Body of pancreas (tissue), 4 donors: ENCODE measurements around the gene MRPS35. TPM values are rescaled to one million over a fixed set of nuclear protein-coding genes. Genes with fewer than 3 reads are reported as not detected.

Source experiments
- ATAC-seq: fragments of 150-250 bp; one replicate; pipeline ENCODE4 v1.9.1; 2016
- DNase-seq, 4 donors: peaks; one replicate each; pipeline ENCODE4 v3.0.0-alpha.2; 2019
- H3K27ac ChIP-seq, 4 donors: fragments of 200-600 bp; sonication (generic); 1 replicate in 3 of 4; 2 replicates in 1 of 4; pipeline versions ENCODE4 v1.5.1 to v1.6.1; 2016 to 2019; ENCODE audit warnings: mild to moderate bottlenecking in 1 of 4, mixed read lengths in 1 of 4, moderate library complexity in 1 of 4
- H3K27me3 ChIP-seq, 2 donors: fragments of 200-600 bp; sonication (generic); one replicate each; pipeline ENCODE4 v1.6.0; 2016; ENCODE audit warnings: mild to moderate bottlenecking in 1 of 2
- H3K36me3 ChIP-seq, 2 donors: fragments of 200-600 bp; sonication (generic); replicated peaks in 1 of 2; 2 replicates each; pipeline ENCODE4 v1.5.1; 2016; ENCODE audit warnings: low read depth in 2 of 2; ENCODE audit not compliant: insufficient read depth in 1 of 2
- H3K4me1 ChIP-seq: fragments of 200-600 bp; sonication (generic); one replicate; pipeline ENCODE4 v1.6.0; 2016
- H3K4me3 ChIP-seq, 2 donors: fragments of 200-600 bp; sonication (generic); 1 replicate in 1 of 2; 2 replicates in 1 of 2; pipeline ENCODE4 v1.5.1; 2016 to 2019
- H3K9me3 ChIP-seq, 3 donors: fragments of 200-600 bp; sonication (generic); 1 replicate in 2 of 3; 2 replicates in 1 of 3; pipeline ENCODE4 v1.5.1; 2016
- CTCF ChIP-seq, 7 experiments: fragments of 450-650 bp in 4 of 7; fragments of 200-600 bp in 3 of 7; sonication (generic) in 3 of 7; IDR thresholded peaks; one replicate each; pipeline ENCODE4 v1.5.1; 2016 to 2019; ENCODE audit warnings: antibody characterized with exemption in 7 of 7
- POLR2A ChIP-seq, 3 donors: fragments of 450-650 bp; IDR thresholded peaks; one replicate each; pipeline ENCODE4 v1.6.1; 2016; ENCODE audit warnings: antibody characterized with exemption in 3 of 3, mild to moderate bottlenecking in 2 of 3
- WGBS, 2 donors: methylation state at CpG; one replicate each; pipeline ENCODE4 v1.1.5; 2017; 5-methylcytosine and 5-hydroxymethylcytosine counted together
- intact Hi-C: fragments of 100-400 bp; cut with DNase I; formaldehyde crosslinking; loops from one replicate; pipeline ENCODE4 v1.15.1; 2023
- total RNA-seq, 2 donors: library from RNA; depleted of rRNA; stranded (reverse); fragments of >200 nt; gene quantifications; one replicate each; pipeline ENCODE4 v1.1.0, GENCODE V29; 2016

Gene MRPS35
- total RNA-seq, 2 donors from 2014 or later = 14.3 to 16.5 TPM

- 95 to 96% methylated on average over 18 to 24 of the region's 24 CpGs for WGBS, 2 donors
- H3K4me3 ChIP-seq = no peak overlapping the region
- no peak for DNase-seq
- H3K27me3 ChIP-seq = no peaks in the 10 kb centered on the region
- intact Hi-C loops = no loop called here
- ATAC-seq = no peak
- TF ChIP-seq POLR2A (IDR thresholded peaks at IDR 0.05) (no peak), CTCF (IDR thresholded peaks at IDR 0.05) (no peak)
- H3K4me1 ChIP-seq = no peaks in the 10 kb centered on the region
- no peak overlapping the region for H3K27ac ChIP-seq
- H3K9me3 ChIP-seq = no peaks in the 10 kb centered on the region
- H3K36me3 ChIP-seq = peaks cover 0 to 17% of the 10 kb centered on the region in 2 donors
These were observed 86.8 kb downstream of the MRPS35 start for GRCh38 chr12:27797301-27798025.

GRCh38 chr12:27800819-27801218, 90.2 kb downstream of the MRPS35 start:
- H3K9me3 ChIP-seq = no peaks in the 10 kb centered on the region
- H3K27me3 ChIP-seq = no peaks in the 10 kb centered on the region
- 58 to 67% methylated on average over 3 of the region's 3 CpGs for WGBS, 2 donors
- H3K4me1 ChIP-seq = no peaks in the 10 kb centered on the region
- H3K27ac ChIP-seq = no peak overlapping the region
- H3K4me3 ChIP-seq = no peak overlapping the region
- DNase-seq (no peak), ATAC-seq (no peak)
- intact Hi-C loops = no loop called here
- peaks cover 0 to 14% of the 10 kb centered on the region in 2 donors for H3K36me3 ChIP-seq
- TF ChIP-seq CTCF (IDR thresholded peaks at IDR 0.05) = no peak
- no peak for TF ChIP-seq POLR2A (IDR thresholded peaks at IDR 0.05)

- Histone ChIP-seq H3K27me3 (no peaks in the 10 kb centered on the region), H3K36me3 (peaks cover 0 to 12% of the 10 kb centered on the region in 2 donors), H3K27ac (no peak overlapping the region), H3K4me1 (no peaks in the 10 kb centered on the region), H3K9me3 (no peaks in the 10 kb centered on the region), H3K4me3 (no peak overlapping the region)
- intact Hi-C loops = no loop called here
- WGBS, 2 donors = 82 to 83% methylated on average over 5 of the region's 5 CpGs
- no peak for DNase-seq
- ATAC-seq = no peak
- TF ChIP-seq POLR2A (IDR thresholded peaks at IDR 0.05) (no peak), CTCF (IDR thresholded peaks at IDR 0.05) (no peak)
These were observed 91.0 kb downstream of the MRPS35 start for GRCh38 chr12:27801630-27802029.

- TF ChIP-seq POLR2A (IDR thresholded peaks at IDR 0.05) (no peak), CTCF (IDR thresholded peaks at IDR 0.05) (no peak)
- intact Hi-C loops = no loop called here
- Histone ChIP-seq H3K4me3 (no peak overlapping the region), H3K27ac (no peak overlapping the region), H3K4me1 (no peaks in the 10 kb centered on the region), H3K27me3 (no peaks in the 10 kb centered on the region), H3K9me3 (no peaks in the 10 kb centered on the region), H3K36me3 (peaks cover 0 to 9% of the 10 kb centered on the region in 2 donors)
- ATAC-seq = no peak
- no peak for DNase-seq
- 63 to 65% methylated on average over 4 of the region's 4 CpGs for WGBS, 2 donors
These were observed 91.9 kb downstream of the MRPS35 start for GRCh38 chr12:27802511-27802910.

GRCh38 chr12:27802936-27803335, 92.3 kb downstream of the MRPS35 start:
- Histone ChIP-seq H3K36me3 (peaks cover 0 to 6% of the 10 kb centered on the region in 2 donors), H3K4me3 (no peak overlapping the region), H3K27me3 (no peaks in the 10 kb centered on the region), H3K4me1 (no peaks in the 10 kb centered on the region), H3K9me3 (no peaks in the 10 kb centered on the region), H3K27ac (no peak overlapping the region)
- DNase-seq (no peak), ATAC-seq (no peak)
- no peak for TF ChIP-seq CTCF (IDR thresholded peaks at IDR 0.05)
- TF ChIP-seq POLR2A (IDR thresholded peaks at IDR 0.05) = no peak
- intact Hi-C loops = no loop called here
- 78 to 79% methylated on average over 2 of the region's 2 CpGs for WGBS, 2 donors
